OCI-LY7 (cell line): ENCODE results near the gene PARD3B. TPM values are rescaled to one million over a fixed set of nuclear protein-coding genes. Genes with fewer than 3 reads are reported as not detected.

Experiments used
- BruUV-seq: library from RNA; stranded (reverse); fragments of 400-500 nt; replicated peaks from 2 replicates; lab custom pipeline; 2021; lab: Mats Ljungman, UMichigan
- CTCF ChIA-PET: fragments of 300-600 bp; sonication (Branson Sonifier 250); formaldehyde crosslinking; loops from one replicate; lab custom pipeline; 2022; ENCODE audit warnings: antibody characterized with exemption; ENCODE audit not compliant: unreplicated experiment; lab: Charles Lee
- POLR2A ChIA-PET: fragments of 300-600 bp; sonication (Branson Sonifier 250); formaldehyde crosslinking; loops from one replicate; lab custom pipeline; 2022; ENCODE audit warnings: antibody characterized with exemption; lab: Charles Lee
- DNase-seq: peaks from one replicate; pipeline ENCODE4 v3.0.0-alpha.2; 2015; ENCODE audit warnings: low spot score
- H2AFZ ChIP-seq: fragments of 200-600 bp; sonication (generic), shearing (Covaris generic); 2 replicates; pipeline ENCODE4 v1.6.1; 2014; ENCODE audit warnings: mild to moderate bottlenecking, antibody characterized with exemption, low read length, moderate library complexity
- H3K27ac ChIP-seq: fragments of 200-600 bp; sonication (generic); 2 replicates; pipeline ENCODE4 v1.5.1; 2014; ENCODE audit warnings: mixed run types, low read depth, mild to moderate bottlenecking, moderate library complexity, low read length, inconsistent platforms; ENCODE audit not compliant: poor library complexity, severe bottlenecking
- H3K36me3 ChIP-seq: fragments of 200-600 bp; sonication (generic); 2 replicates; pipeline ENCODE4 v1.6.1; 2014; ENCODE audit warnings: mild to moderate bottlenecking, antibody characterized with exemption, low read length, moderate library complexity, mixed read lengths; ENCODE audit not compliant: insufficient read depth
- H3K4me1 ChIP-seq: fragments of 200-600 bp; sonication (generic); 2 replicates; pipeline ENCODE4 v1.5.1; 2014; ENCODE audit warnings: mild to moderate bottlenecking, low read length; ENCODE audit not compliant: insufficient read depth, poor library complexity, severe bottlenecking
- H3K4me2 ChIP-seq: fragments of 200-600 bp; sonication (generic); 2 replicates; pipeline ENCODE4 v1.6.1; 2014; ENCODE audit warnings: mild to moderate bottlenecking, low read length
- H3K4me3 ChIP-seq: fragments of 200-600 bp; sonication (generic); 2 replicates; pipeline ENCODE4 v1.5.1; 2014; ENCODE audit warnings: mild to moderate bottlenecking, low read depth, low read length; ENCODE audit not compliant: poor library complexity, severe bottlenecking
- H3K79me2 ChIP-seq: fragments of 200-600 bp; sonication (generic); 2 replicates; pipeline ENCODE4 v1.6.1; 2016; ENCODE audit warnings: low read depth, mild to moderate bottlenecking, low read length, moderate library complexity, mixed read lengths; ENCODE audit not compliant: insufficient read depth
- H3K9me2 ChIP-seq: fragments of 200-600 bp; sonication (generic); 2 replicates; pipeline ENCODE4 v1.6.1; 2016; ENCODE audit warnings: mild to moderate bottlenecking, low read length, mixed read lengths; ENCODE audit not compliant: insufficient read depth
- H3K9me3 ChIP-seq: fragments of 200-600 bp; sonication (generic); 2 replicates; pipeline ENCODE4 v1.6.1; 2014; ENCODE audit warnings: mild to moderate bottlenecking, mixed run types, low read length, mixed read lengths
- H4K20me1 ChIP-seq: fragments of 200-600 bp; sonication (generic); 2 replicates; pipeline ENCODE4 v1.6.1; 2014; ENCODE audit warnings: mild to moderate bottlenecking, antibody characterized with exemption, low read length, moderate library complexity, mixed read lengths; ENCODE audit not compliant: insufficient read depth
- CTCF ChIP-seq: fragments of 200-600 bp; sonication (generic); conservative IDR thresholded peaks from 2 replicates; pipeline ENCODE4 v1.5.1; 2014; ENCODE audit warnings: mild to moderate bottlenecking, antibody characterized with exemption, low read length, moderate library complexity, mixed read lengths
- EZH2phosphoT487 ChIP-seq: fragments of 200-600 bp; sonication (generic); IDR thresholded peaks from 2 replicates; pipeline ENCODE4 v1.6.1; 2018; ENCODE audit warnings: low read depth, borderline replicate concordance, mild to moderate bottlenecking, mixed run types, antibody characterized with exemption, low read length, moderate library complexity, mixed read lengths
- intact Hi-C: fragments of 100-400 bp; cut with micrococcal nuclease; formaldehyde crosslinking; loops from one replicate; pipeline ENCODE4 v1.10.0; 2022; ENCODE audit not compliant: unreplicated experiment
- total RNA-seq, 2 experiments: library from RNA; depleted of rRNA in 1 of 2; stranded (reverse); fragments of >200 nt in 1 of 2; shearing (Covaris generic) in 1 of 2; gene quantifications; 2 replicates each; pipeline ENCODE4 v1.2.3, GENCODE V29; 2014 to 2022

Gene PARD3B
- total RNA-seq, 2 experiments from 2014 or later: not detected

- no peak overlapping the region for H3K4me2 ChIP-seq
- H3K4me3 ChIP-seq: no peak overlapping the region
- no peaks in the 10 kb centered on the region for H3K79me2 ChIP-seq
- H2AFZ ChIP-seq: no peak overlapping the region
- no peaks in the 10 kb centered on the region for H3K9me3 ChIP-seq
- no peaks in the 10 kb centered on the region for H3K9me2 ChIP-seq
- TF ChIP-seq EZH2phosphoT487 (no peak), CTCF (no peak)
- DNase-seq: no peak
- H3K27ac ChIP-seq: no peak overlapping the region
- H4K20me1 ChIP-seq: no peaks in the 10 kb centered on the region
- ChIA-PET CTCF (no interaction called here), POLR2A (no interaction called here)
- no peaks in the 10 kb centered on the region for H3K4me1 ChIP-seq
- intact Hi-C loops: no loop called here
- no peaks in the 10 kb centered on the region for H3K36me3 ChIP-seq
- no TSS peak for BruUV-seq
Measured at GRCh38 chr2:204834716-204835384, 289.6 kb downstream of the PARD3B start.

GRCh38 chr2:204835786-204836185 is 290.5 kb downstream of the PARD3B start:
- no peak overlapping the region for H2AFZ ChIP-seq
- no peaks in the 10 kb centered on the region for H3K36me3 ChIP-seq
- H3K79me2 ChIP-seq: no peaks in the 10 kb centered on the region
- ChIA-PET CTCF (no interaction called here), POLR2A (no interaction called here)
- no peak overlapping the region for H3K4me3 ChIP-seq
- TF ChIP-seq EZH2phosphoT487 (no peak), CTCF (no peak)
- H3K9me3 ChIP-seq: no peaks in the 10 kb centered on the region
- intact Hi-C loops: no loop called here
- DNase-seq: no peak
- H3K4me2 ChIP-seq: no peak overlapping the region
- no peak overlapping the region for H3K27ac ChIP-seq
- BruUV-seq: no TSS peak
- H4K20me1 ChIP-seq: no peaks in the 10 kb centered on the region
- H3K4me1 ChIP-seq: no peaks in the 10 kb centered on the region
- no peaks in the 10 kb centered on the region for H3K9me2 ChIP-seq

GRCh38 chr2:204840504-204840903 is 295.2 kb downstream of the PARD3B start:
- BruUV-seq: no TSS peak
- CTCF ChIA-PET: no interaction called here

More at GRCh38 chr2:204840504-204840903, 295.2 kb downstream of the PARD3B start:
- H3K27ac ChIP-seq: no peak overlapping the region
- intact Hi-C loops: no loop called here
- H2AFZ ChIP-seq: no peak overlapping the region
- TF ChIP-seq CTCF: no peak
- no peak for TF ChIP-seq EZH2phosphoT487
- H3K36me3 ChIP-seq: no peaks in the 10 kb centered on the region
- no peaks in the 10 kb centered on the region for H3K9me3 ChIP-seq
- no peaks in the 10 kb centered on the region for H3K4me1 ChIP-seq
- no peaks in the 10 kb centered on the region for H3K9me2 ChIP-seq
- no peaks in the 10 kb centered on the region for H4K20me1 ChIP-seq
- POLR2A ChIA-PET: no interaction called here
- H3K79me2 ChIP-seq: no peaks in the 10 kb centered on the region
- H3K4me2 ChIP-seq: no peak overlapping the region
- no peak overlapping the region for H3K4me3 ChIP-seq
- DNase-seq: no peak
